Astrocyte (in vitro differentiated cells and primary cell): ENCODE measurements around the gene PROSER2. TPM values are rescaled to one million over a fixed set of nuclear protein-coding genes. Genes with fewer than 3 reads are reported as not detected.

Experiments used
- DNase-seq: peaks from one replicate; pipeline ENCODE4 v3.0.0-alpha.2; 2010; ENCODE audit warnings: low read depth
- FAIRE-seq: peaks from 2 replicates; lab custom pipeline; 2011; peaks lifted over from hg19 to GRCh38; lab: Jason Lieb, UNC
- H2AFZ ChIP-seq: 2 replicates; pipeline ENCODE4 v1.6.0; 2012; ENCODE audit warnings: low read depth, low read length, inconsistent platforms
- H3K27ac ChIP-seq: 2 replicates; pipeline ENCODE4 v1.5.1; 2011; ENCODE audit warnings: low read depth, low read length, inconsistent platforms
- H3K27me3 ChIP-seq: 2 replicates; pipeline ENCODE4 v1.6.0; 2011; ENCODE audit warnings: low read length, inconsistent platforms; ENCODE audit not compliant: insufficient read depth
- H3K36me3 ChIP-seq: 2 replicates; pipeline ENCODE4 v1.5.1; 2011; ENCODE audit warnings: low read length, inconsistent platforms; ENCODE audit not compliant: insufficient read depth
- H3K4me1 ChIP-seq: 2 replicates; pipeline ENCODE4 v1.5.1; 2011; ENCODE audit warnings: low read length, inconsistent platforms; ENCODE audit not compliant: insufficient read depth
- H3K4me2 ChIP-seq: 2 replicates; pipeline ENCODE4 v1.6.0; 2012; ENCODE audit warnings: low read length, inconsistent platforms
- H3K4me3 ChIP-seq: 2 replicates; pipeline ENCODE4 v1.5.1; 2011; ENCODE audit warnings: low read depth, mild to moderate bottlenecking, low read length, inconsistent platforms; ENCODE audit not compliant: insufficient read depth
- H3K79me2 ChIP-seq: 2 replicates; pipeline ENCODE4 v1.6.0; 2012; ENCODE audit warnings: mild to moderate bottlenecking, low read length, inconsistent platforms; ENCODE audit not compliant: insufficient read depth
- H3K9ac ChIP-seq: 2 replicates; pipeline ENCODE4 v1.6.0; 2012; ENCODE audit warnings: mild to moderate bottlenecking, low read length, inconsistent platforms
- H3K9me3 ChIP-seq: 2 replicates; pipeline ENCODE4 v1.5.1; 2012; ENCODE audit warnings: low read depth, mild to moderate bottlenecking, low read length, inconsistent platforms; ENCODE audit not compliant: insufficient read depth
- H4K20me1 ChIP-seq: 2 replicates; pipeline ENCODE4 v1.6.0; 2012; ENCODE audit warnings: low read length, inconsistent platforms; ENCODE audit not compliant: insufficient read depth
- H3K27ac Mint-ChIP-seq: one replicate; pipeline ENCODE4 v1.8.0; 2021; ENCODE audit warnings: mild to moderate bottlenecking, mixed read lengths; ENCODE audit not compliant: unreplicated experiment
- H3K27me3 Mint-ChIP-seq: one replicate; pipeline ENCODE4 v1.8.0; 2021; ENCODE audit warnings: low read depth, mixed read lengths; ENCODE audit not compliant: unreplicated experiment
- H3K36me3 Mint-ChIP-seq: one replicate; pipeline ENCODE4 v1.8.0; 2021; ENCODE audit warnings: low read depth, mixed read lengths; ENCODE audit not compliant: unreplicated experiment
- H3K4me1 Mint-ChIP-seq: one replicate; pipeline ENCODE4 v1.8.0; 2021; ENCODE audit warnings: low read depth, mixed read lengths; ENCODE audit not compliant: unreplicated experiment
- H3K4me3 Mint-ChIP-seq: one replicate; pipeline ENCODE4 v1.8.0; 2021; ENCODE audit warnings: mild to moderate bottlenecking, moderate library complexity, mixed read lengths; ENCODE audit not compliant: unreplicated experiment
- H3K9me3 Mint-ChIP-seq: one replicate; pipeline ENCODE4 v1.8.0; 2021; ENCODE audit warnings: mild to moderate bottlenecking, mixed read lengths; ENCODE audit not compliant: unreplicated experiment
- CTCF ChIP-seq: IDR thresholded peaks from 2 replicates; pipeline ENCODE4 v1.5.1; 2011; ENCODE audit warnings: low read depth, mild to moderate bottlenecking, inconsistent platforms, low read length, moderate library complexity; ENCODE audit not compliant: insufficient read depth
- EZH2 ChIP-seq: IDR thresholded peaks from 2 replicates; pipeline ENCODE4 v1.6.1; 2012; ENCODE audit warnings: mild to moderate bottlenecking, low read length, inconsistent platforms; ENCODE audit not compliant: insufficient read depth
- total RNA-seq: library from RNA; stranded (reverse); gene quantifications from 2 replicates; pipeline ENCODE4 v1.2.1, GENCODE V29; 2021

PROSER2 gene
- total RNA-seq, 1 donor from 2014 or later, result 12.1 TPM

GRCh38 chr10:11858093-11858492 lies 34.9 kb downstream of the PROSER2 start:
- Histone ChIP-seq H3K36me3 (no peaks in the 10 kb centered on the region), H2AFZ (no peak overlapping the region), H4K20me1 (no peaks in the 10 kb centered on the region), H3K27ac (no peak overlapping the region), H3K27me3 (no peaks in the 10 kb centered on the region), H3K9ac (no peak overlapping the region), H3K9me3 (no peaks in the 10 kb centered on the region), H3K4me3 (no peak overlapping the region), H3K4me2 (no peak overlapping the region), H3K4me1 (no peaks in the 10 kb centered on the region), H3K79me2 (no peaks in the 10 kb centered on the region)
- H3K27me3 Mint-ChIP-seq, result no peaks in the 10 kb centered on the region
- FAIRE-seq, result no peak
- peaks cover 6% of the 10 kb centered on the region for H3K36me3 Mint-ChIP-seq
- no peaks in the 10 kb centered on the region for H3K9me3 Mint-ChIP-seq
- DNase-seq, result no peak
- H3K4me1 Mint-ChIP-seq, result no peaks in the 10 kb centered on the region
- H3K4me3 Mint-ChIP-seq, result no peak overlapping the region
- H3K27ac Mint-ChIP-seq, result no peak overlapping the region
- TF ChIP-seq EZH2, result no peak
- TF ChIP-seq CTCF, result no peak

- TF ChIP-seq EZH2 (no peak), CTCF (no peak)
- H3K27ac ChIP-seq, result no peak overlapping the region
- H2AFZ ChIP-seq, result no peak overlapping the region
- Mint-ChIP-seq H3K36me3 (peaks cover 12% of the 10 kb centered on the region), H3K4me3 (no peak overlapping the region), H3K27ac (no peak overlapping the region), H3K27me3 (no peaks in the 10 kb centered on the region), H3K4me1 (no peaks in the 10 kb centered on the region), H3K9me3 (no peaks in the 10 kb centered on the region)
- H3K4me1 ChIP-seq, result no peaks in the 10 kb centered on the region
- H3K4me3 ChIP-seq, result no peak overlapping the region
- no peak for FAIRE-seq
- no peaks in the 10 kb centered on the region for H3K9me3 ChIP-seq
- no peaks in the 10 kb centered on the region for H4K20me1 ChIP-seq
- no peak for DNase-seq
- no peaks in the 10 kb centered on the region for H3K27me3 ChIP-seq
- H3K4me2 ChIP-seq, result no peak overlapping the region
- H3K9ac ChIP-seq, result no peak overlapping the region
- no peaks in the 10 kb centered on the region for H3K79me2 ChIP-seq
- no peaks in the 10 kb centered on the region for H3K36me3 ChIP-seq
These were observed 38.2 kb downstream of the PROSER2 start for GRCh38 chr10:11861341-11861740.

GRCh38 chr10:11861811-11862428 lies 38.8 kb downstream of the PROSER2 start:
- Histone ChIP-seq H3K9me3 (no peaks in the 10 kb centered on the region), H3K4me1 (no peaks in the 10 kb centered on the region), H2AFZ (no peak overlapping the region), H3K4me2 (no peak overlapping the region), H3K27me3 (no peaks in the 10 kb centered on the region), H3K27ac (no peak overlapping the region), H3K79me2 (no peaks in the 10 kb centered on the region), H4K20me1 (no peaks in the 10 kb centered on the region), H3K9ac (no peak overlapping the region), H3K4me3 (no peak overlapping the region), H3K36me3 (no peaks in the 10 kb centered on the region)
- Mint-ChIP-seq H3K36me3 (peaks cover 13% of the 10 kb centered on the region), H3K4me3 (no peak overlapping the region), H3K4me1 (no peaks in the 10 kb centered on the region), H3K27me3 (no peaks in the 10 kb centered on the region), H3K27ac (no peak overlapping the region), H3K9me3 (no peaks in the 10 kb centered on the region)
- TF ChIP-seq EZH2, result no peak
- TF ChIP-seq CTCF, result no peak
- DNase-seq (no peak), FAIRE-seq (no peak)
